Measurements from ENCODE around the gene PKNOX1.

DNA sequence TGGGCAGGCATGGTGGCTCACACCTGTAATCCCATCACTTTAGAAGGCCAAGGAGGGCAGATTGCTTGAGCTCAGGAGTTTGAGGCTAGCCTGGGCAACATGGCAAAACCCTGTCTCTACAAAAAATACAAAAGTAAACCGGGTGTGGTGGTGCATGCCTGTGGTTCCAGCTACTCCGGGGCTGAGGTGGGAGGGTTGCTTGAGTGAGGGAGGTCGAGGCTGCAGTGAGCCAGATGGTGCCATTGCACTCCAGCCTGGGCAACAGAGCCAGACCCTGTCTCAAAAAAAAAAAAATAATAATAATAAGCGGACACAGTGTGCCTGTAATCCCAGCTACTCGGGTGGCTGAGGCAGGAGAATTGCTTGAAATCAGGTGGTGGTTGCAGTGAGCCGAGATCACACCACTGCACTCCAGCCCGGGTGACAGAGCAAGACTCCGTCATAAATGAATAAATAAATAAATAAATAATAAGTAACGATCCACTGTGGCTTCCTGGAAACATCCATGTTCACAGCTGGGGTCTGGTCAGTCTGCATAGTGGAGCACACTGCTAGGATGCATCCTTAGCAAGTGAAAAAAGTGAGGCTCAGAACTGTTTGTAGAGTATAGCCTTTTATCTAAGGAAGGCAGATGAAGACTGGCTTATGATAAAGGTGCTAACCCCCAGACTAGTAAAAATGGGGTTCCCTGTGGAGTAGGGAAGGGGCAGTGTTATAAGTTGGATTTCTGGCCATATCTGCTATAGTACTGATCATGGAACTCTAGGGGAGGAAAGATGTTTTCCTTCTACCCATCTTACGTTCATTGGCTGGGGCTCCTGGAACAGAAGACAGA lies 15.7 kb downstream of the PKNOX1 start:
- TF ChIP-seq POLR2AphosphoS5 (IDR thresholded peaks at IDR 0.05; ENCODE audit: borderline replicate concordance, low read depth, low read length) (no peak), EZH2 (IDR thresholded peaks at IDR 0.05) (no peak)
